ENCODE measurements around the gene RTEL1. TPM values are rescaled to one million over a fixed set of nuclear protein-coding genes. Genes with fewer than 3 reads are reported as not detected.

RTEL1 gene
- total RNA-seq, 2 donors from 2014 or later, result 4.8 to 9.2 TPM

- Histone ChIP-seq H3K27me3 (no peaks in the 10 kb centered on the region), H3K4me1 (peaks cover 0 to 52% of the 10 kb centered on the region in 2 donors), H3K9me3 (no peaks in the 10 kb centered on the region), H3K4me3 (no peak overlapping the region), H3K36me3 (peaks cover 14% of the 10 kb centered on the region), H3K27ac (peak overlapping the region in 1 of 2 donors; percentile 56)
- no peak for DNase-seq (ENCODE audit: low spot score)
- no peak for TF ChIP-seq CTCF (IDR thresholded peaks at IDR 0.05)
These were observed 39.9 kb downstream of the RTEL1 start for GRCh38 chr20:63697868-63698545.

DNA sequence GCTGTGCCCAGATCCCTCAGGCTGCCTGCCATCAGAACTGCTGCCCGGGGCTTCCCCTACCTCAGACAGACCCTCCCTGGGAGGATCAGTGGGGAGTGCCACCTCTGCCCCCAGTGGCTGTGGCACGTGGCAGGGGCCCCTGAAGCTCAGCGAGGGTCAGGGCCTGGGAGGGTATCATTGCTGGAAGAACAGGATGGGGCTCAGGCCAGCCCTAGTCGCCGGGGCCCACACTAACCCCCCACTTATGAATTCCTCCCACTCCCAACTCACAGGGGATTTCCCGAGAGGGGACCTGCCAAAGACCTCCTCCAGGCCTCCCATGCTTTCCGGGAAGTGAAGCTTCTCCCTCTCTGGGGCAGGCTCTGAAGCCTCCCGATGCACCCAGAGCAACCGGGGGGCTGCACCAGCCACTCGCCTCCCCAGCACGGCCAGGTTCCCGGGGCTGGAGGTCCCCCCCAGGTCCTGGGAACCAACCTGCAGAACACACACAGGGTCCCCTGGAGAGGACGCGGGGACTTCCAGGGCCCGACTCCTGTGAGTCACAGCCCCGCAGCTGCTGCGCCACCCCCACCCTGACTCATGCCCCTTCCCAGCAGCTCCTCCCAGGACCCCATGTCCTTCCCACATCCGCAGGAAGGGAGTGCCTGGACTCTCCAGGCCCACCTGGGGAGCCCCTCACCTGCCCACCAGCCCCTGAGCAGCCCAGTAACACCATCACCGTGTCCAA is 40.8 kb downstream of the RTEL1 start:
- TF ChIP-seq CTCF (IDR thresholded peaks at IDR 0.05), result no peak
- no peak overlapping the region for H3K4me3 ChIP-seq

DNA sequence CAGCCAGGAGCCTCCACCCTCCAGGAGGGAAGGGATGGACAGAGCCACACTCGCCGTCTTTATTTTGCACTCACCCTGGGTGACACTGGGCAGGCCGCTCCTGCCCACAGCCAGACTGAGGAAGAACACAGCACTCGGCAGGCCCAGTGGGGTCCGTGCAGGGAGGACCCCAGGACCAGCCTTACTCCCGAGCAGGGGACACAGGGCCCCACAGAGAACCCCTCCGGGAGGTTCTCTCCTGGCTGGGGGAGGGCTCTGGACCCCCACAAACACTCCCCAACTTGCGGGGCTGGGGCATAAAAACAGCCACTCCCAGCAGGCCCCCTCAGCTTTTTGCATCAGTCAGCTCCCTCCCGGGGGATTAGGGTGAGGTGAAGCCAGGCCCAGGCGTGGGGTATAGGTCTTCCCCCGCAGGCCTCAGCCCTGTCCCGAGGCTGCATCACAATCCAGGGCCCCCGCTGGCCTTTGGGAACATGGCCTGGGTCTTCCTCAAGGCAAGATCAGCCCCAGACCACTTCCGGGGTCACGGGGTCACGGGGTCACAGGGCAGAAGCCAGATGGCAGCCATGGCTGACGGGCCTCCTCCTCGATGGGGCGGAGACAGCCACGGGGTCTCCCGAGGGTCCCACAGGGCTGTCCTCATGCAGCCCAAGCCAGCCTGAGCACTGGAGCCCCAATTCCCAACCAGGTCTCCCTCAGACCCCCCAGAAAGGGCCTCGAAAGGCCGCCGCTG is 41.5 kb downstream of the RTEL1 start:
- H3K36me3 ChIP-seq, result peaks cover 20% of the 10 kb centered on the region
- no peaks in the 10 kb centered on the region for H3K27me3 ChIP-seq
- no peak for DNase-seq (ENCODE audit: low spot score)
- H3K4me1 ChIP-seq, result peaks cover 0 to 52% of the 10 kb centered on the region in 2 donors
- no peaks in the 10 kb centered on the region for H3K9me3 ChIP-seq
- peak overlapping the region; percentile 56 to 63 for H3K27ac ChIP-seq
- no peak for TF ChIP-seq CTCF (IDR thresholded peaks at IDR 0.05)
- no peak overlapping the region for H3K4me3 ChIP-seq

More for the DNA sequence above, 40.8 kb downstream of the RTEL1 start:
- Histone ChIP-seq H3K36me3 (peaks cover 17% of the 10 kb centered on the region), H3K4me1 (peaks cover 0 to 52% of the 10 kb centered on the region in 2 donors), H3K9me3 (no peaks in the 10 kb centered on the region), H3K27ac (peak overlapping the region; percentile 56 to 63), H3K27me3 (no peaks in the 10 kb centered on the region)
- DNase-seq (ENCODE audit: low spot score), result peak; percentile 78

- peak overlapping the region in 1 of 2 donors; percentile 56 for H3K27ac ChIP-seq
- no peak for DNase-seq (ENCODE audit: low spot score)
- H3K4me3 ChIP-seq, result no peak overlapping the region
- H3K4me1 ChIP-seq, result peaks cover 0 to 47% of the 10 kb centered on the region in 2 donors
- peaks cover 18% of the 10 kb centered on the region for H3K36me3 ChIP-seq
- TF ChIP-seq CTCF (IDR thresholded peaks at IDR 0.05), result no peak
- H3K27me3 ChIP-seq, result no peaks in the 10 kb centered on the region
- H3K9me3 ChIP-seq, result no peaks in the 10 kb centered on the region
These were observed 42.3 kb downstream of the RTEL1 start for GRCh38 chr20:63700199-63701050.

DNA sequence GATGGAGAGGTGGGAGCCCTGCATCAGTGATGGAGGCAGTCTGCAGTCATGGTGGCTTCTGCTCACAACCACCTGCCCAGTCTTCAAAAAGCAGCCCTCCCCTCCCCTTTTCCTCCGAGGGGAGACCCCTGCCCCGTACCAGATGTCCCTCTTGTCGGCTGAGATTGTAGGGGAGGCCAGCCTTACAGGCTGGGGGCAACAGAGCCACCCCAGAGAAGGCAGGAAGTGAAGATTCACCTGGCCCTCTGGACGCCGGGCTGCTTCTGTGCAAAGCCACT is 42.9 kb downstream of the RTEL1 start:
- H3K9me3 ChIP-seq, result no peaks in the 10 kb centered on the region
- no peak overlapping the region for H3K4me3 ChIP-seq
- no peak for DNase-seq (ENCODE audit: low spot score)
- H3K36me3 ChIP-seq, result peaks cover 23% of the 10 kb centered on the region
- H3K4me1 ChIP-seq, result peaks cover 0 to 43% of the 10 kb centered on the region in 2 donors
- H3K27ac ChIP-seq, result no peak overlapping the region
- H3K27me3 ChIP-seq, result no peaks in the 10 kb centered on the region
- no peak for TF ChIP-seq CTCF (IDR thresholded peaks at IDR 0.05)

Data from right atrium auricular region (tissue), 2 donors.